Small intestine (tissue), 7 donors: ENCODE results near the gene HCFC1. TPM values are rescaled to one million over a fixed set of nuclear protein-coding genes. Genes with fewer than 3 reads are reported as not detected.
"Not testable (repeated sequence)": the region's sequence is repeated elsewhere in the genome, so short reads cannot be mapped to it uniquely, and the experiment has no call there.

ENCODE experiments used
- DNase-seq, 2 donors: peaks; one replicate each; pipeline versions ENCODE4 v3.0.0 to v3.0.0-alpha.2; 2013
- FAIRE-seq: peaks from 2 replicates; lab custom pipeline; 2012; peaks lifted over from hg19 to GRCh38; lab: Jason Lieb, UNC
- H3K27ac ChIP-seq, 3 donors: one replicate each; pipeline ENCODE4 v1.5.1; 2013; ENCODE audit warnings: low read length in 2 of 3, mild to moderate bottlenecking in 2 of 3, control low read depth in 1 of 3, inconsistent platforms in 1 of 3, low read depth in 1 of 3, moderate library complexity in 1 of 3
- H3K27me3 ChIP-seq, 3 donors: one replicate each; pipeline ENCODE4 v1.6.1; 2013; ENCODE audit warnings: low read length in 3 of 3, inconsistent platforms in 1 of 3; ENCODE audit not compliant: control insufficient read depth in 3 of 3, insufficient read depth in 3 of 3
- H3K36me3 ChIP-seq, 3 donors: one replicate each; pipeline ENCODE4 v1.6.1; 2013; ENCODE audit warnings: low read length in 3 of 3, inconsistent platforms in 1 of 3, low read depth in 1 of 3, mild to moderate bottlenecking in 1 of 3, moderate library complexity in 1 of 3; ENCODE audit not compliant: control insufficient read depth in 3 of 3, insufficient read depth in 2 of 3
- H3K4me1 ChIP-seq, 3 donors: one replicate each; pipeline ENCODE4 v1.6.1; 2013; ENCODE audit warnings: low read length in 2 of 3, inconsistent platforms in 1 of 3, low read depth in 1 of 3, mild to moderate bottlenecking in 1 of 3, moderate library complexity in 1 of 3; ENCODE audit not compliant: control insufficient read depth in 3 of 3, insufficient read depth in 2 of 3
- H3K4me3 ChIP-seq, 3 donors: one replicate each; pipeline ENCODE4 v1.5.1; 2013; ENCODE audit warnings: low read length in 3 of 3, control low read depth in 1 of 3, inconsistent platforms in 1 of 3, low read depth in 1 of 3, mild to moderate bottlenecking in 1 of 3, moderate library complexity in 1 of 3
- H3K9me3 ChIP-seq, 2 donors: one replicate each; pipeline ENCODE4 v1.6.1; 2013; ENCODE audit warnings: low read depth in 1 of 2, low read length in 1 of 2; ENCODE audit not compliant: control insufficient read depth in 2 of 2, insufficient read depth in 1 of 2
- WGBS, 3 donors: extraction: QIAGEN DNeasy Blood & Tissue Kit; methylation state at CpG; one replicate each; pipeline ENCODE4 v1.1.7; 2013; 5-methylcytosine and 5-hydroxymethylcytosine counted together
- polyA plus RNA-seq, 4 donors: library from polyadenylated mRNA; stranded (reverse) in 3 of 4; unstranded in 1 of 4; fragments of 200-250 nt in 3 of 4; fragments of 120-200 nt in 1 of 4; gene quantifications; one replicate each; pipeline versions ENCODE4 v1.2.1 to v1.2.3, GENCODE V29; 2013
- donor health status: healthy with polysubstance abuse.
- donor health status: control.
- donor health status: control.
- donor health status: Bipolar disorder and iron deficiency.
- donor health status: healthy.

The HCFC1 gene
- polyA plus RNA-seq, 4 donors, result 7.6 to 32.9 (median 19.5) TPM

GRCh38 chrX:153999359-154000037 is 27.9 kb upstream of the HCFC1 start:
- Histone ChIP-seq H3K4me1 (no peaks in the 10 kb centered on the region), H3K4me3 (no peak overlapping the region), H3K27ac (no peak overlapping the region), H3K9me3 (no peaks in the 10 kb centered on the region), H3K36me3 (peaks cover 0 to 4% (median 0%) of the 10 kb centered on the region in 3 donors), H3K27me3 (no peaks in the 10 kb centered on the region)
- DNase-seq, result no peak
- 37 to 70% (median 46%) methylated on average over 19 of the region's 19 CpGs for WGBS, 3 donors
- FAIRE-seq, result no peak

- no peak overlapping the region for H3K27ac ChIP-seq
- H3K27me3 ChIP-seq, result no peaks in the 10 kb centered on the region
- DNase-seq (no peak), FAIRE-seq (no peak)
- H3K4me3 ChIP-seq, result no peak overlapping the region
- 91 to 95% (median 92%) methylated on average over 6 to 8 of the region's 8 CpGs for WGBS, 3 donors
- no peaks in the 10 kb centered on the region for H3K9me3 ChIP-seq
- no peaks in the 10 kb centered on the region for H3K36me3 ChIP-seq
- H3K4me1 ChIP-seq, result no peaks in the 10 kb centered on the region
Measured at GRCh38 chrX:153995504-153995903, 23.9 kb upstream of the HCFC1 start.

- H3K9me3 ChIP-seq, H3K27me3 ChIP-seq, DNase-seq, H3K36me3 ChIP-seq, FAIRE-seq, H3K4me1 ChIP-seq, H3K4me3 ChIP-seq, H3K27ac ChIP-seq: not testable (repeated sequence)
- 63 to 81% (median 67%) methylated on average over 1 to 3 of the region's 5 CpGs for WGBS, 3 donors
Measured at GRCh38 chrX:153994398-153994797, 22.8 kb upstream of the HCFC1 start.

- DNase-seq (no peak), FAIRE-seq (no peak)
- no peaks in the 10 kb centered on the region for H3K4me1 ChIP-seq
- 89 to 94% (median 91%) methylated on average over 10 of the region's 10 CpGs for WGBS, 3 donors
- no peaks in the 10 kb centered on the region for H3K27me3 ChIP-seq
- no peaks in the 10 kb centered on the region for H3K9me3 ChIP-seq
- no peak overlapping the region for H3K27ac ChIP-seq
- no peaks in the 10 kb centered on the region for H3K36me3 ChIP-seq
- H3K4me3 ChIP-seq, result no peak overlapping the region
Measured at GRCh38 chrX:153993978-153994377, 22.4 kb upstream of the HCFC1 start.

GRCh38 chrX:153993079-153993478 is 21.5 kb upstream of the HCFC1 start:
- Histone ChIP-seq H3K9me3 (no peaks in the 10 kb centered on the region), H3K4me3 (no peak overlapping the region), H3K4me1 (no peaks in the 10 kb centered on the region), H3K36me3 (no peaks in the 10 kb centered on the region), H3K27ac (no peak overlapping the region), H3K27me3 (no peaks in the 10 kb centered on the region)
- DNase-seq, result no peak
- no peak for FAIRE-seq
- WGBS, 3 donors, result 85 to 90% (median 88%) methylated on average over 12 of the region's 12 CpGs

- H3K9me3 ChIP-seq, result no peaks in the 10 kb centered on the region
- no peaks in the 10 kb centered on the region for H3K27me3 ChIP-seq
- 78 to 84% (median 82%) methylated on average over 8 of the region's 8 CpGs for WGBS, 3 donors
Measured at GRCh38 chrX:153992180-153992579, 20.6 kb upstream of the HCFC1 start.

GRCh38 chrX:153991013-153991580 is 19.5 kb upstream of the HCFC1 start:
- FAIRE-seq, result no peak
- Histone ChIP-seq H3K36me3 (no peaks in the 10 kb centered on the region), H3K4me3 (no peak overlapping the region), H3K27ac (no peak overlapping the region), H3K27me3 (no peaks in the 10 kb centered on the region), H3K4me1 (no peaks in the 10 kb centered on the region), H3K9me3 (no peaks in the 10 kb centered on the region)
- DNase-seq, result no peak
- 96 to 98% (median 97%) methylated on average over 3 of the region's 3 CpGs for WGBS, 3 donors

More at GRCh38 chrX:153992180-153992579, 20.6 kb upstream of the HCFC1 start:
- H3K4me3 ChIP-seq, result no peak overlapping the region
- H3K4me1 ChIP-seq, result no peaks in the 10 kb centered on the region
- no peak for DNase-seq
- FAIRE-seq, result no peak
- H3K36me3 ChIP-seq, result no peaks in the 10 kb centered on the region
- H3K27ac ChIP-seq, result no peak overlapping the region

GRCh38 chrX:153989973-153990655 is 18.5 kb upstream of the HCFC1 start:
- DNase-seq (no peak), FAIRE-seq (no peak)
- no peaks in the 10 kb centered on the region for H3K36me3 ChIP-seq
- peaks cover 0 to 4% (median 0%) of the 10 kb centered on the region in 3 donors for H3K4me1 ChIP-seq
- H3K27ac ChIP-seq, result no peak overlapping the region
- H3K27me3 ChIP-seq, result no peaks in the 10 kb centered on the region
- no peak overlapping the region for H3K4me3 ChIP-seq
- no peaks in the 10 kb centered on the region for H3K9me3 ChIP-seq
- WGBS, 3 donors, result 88 to 93% (median 89%) methylated on average over 14 of the region's 14 CpGs
